ENCODE measurements around the gene FHAD1. TPM values are rescaled to one million over a fixed set of nuclear protein-coding genes. Genes with fewer than 3 reads are reported as not detected.
A peak's percentile ranks its signal among the peaks of the same experiment; 100 is the strongest.

FHAD1 gene
- total and polyA plus RNA-seq, 9 of the 15 experiments (the other 6 are each of a cell fraction or from before 2014, with no cell fraction given) = 0.32 to 2.1 (median 1.5) TPM; not detected in 1

- TF ChIP-seq RERE (CRISPR knock-in tag; IDR thresholded peaks at IDR 0.05; ENCODE audit: borderline replicate concordance) (peak; percentile 65; the same call in 1 of the 2 replicates), MCM3 (IDR thresholded peaks at IDR 0.05) (no peak), ZNF740 (CRISPR knock-in tag; IDR thresholded peaks at IDR 0.05) (no peak), ZNF740 (tag; IDR thresholded peaks at IDR 0.05) (no peak), BRF1 (IDR thresholded peaks at IDR 0.05; ENCODE audit: borderline replicate concordance, extremely low read depth, insufficient read length) (no peak), OTX1 (CRISPR knock-in tag; IDR thresholded peaks at IDR 0.05) (no peak)
Measured at GRCh38 chr1:15353839-15354579, 107.0 kb downstream of the FHAD1 start (continued).

All from K562 (cell line).